Adrenal gland (tissue), 5 donors: Measurements from ENCODE around the gene SUCLG2.

Experiments used
- POLR2A ChIP-seq, 2 donors: fragments of 450-650 bp; IDR thresholded peaks; one replicate each; pipeline ENCODE4 v1.6.1; 2017; ENCODE audit warnings: antibody characterized with exemption in 2 of 2, mild to moderate bottlenecking in 2 of 2, moderate library complexity in 1 of 2
- TF ChIP-seq, protein P1 (sequence below), 6 experiments: fragments of 450-650 bp in 4 of 6; fragments of 200-600 bp in 2 of 6; sonication (generic) in 1 of 6; IDR thresholded peaks; 1 replicate in 5 of 6; 2 replicates in 1 of 6; pipeline versions ENCODE4 v1.5.1 to v1.8.0; 2016 to 2021; ENCODE audit warnings: antibody characterized with exemption in 6 of 6, mild to moderate bottlenecking in 2 of 6, moderate library complexity in 1 of 6
- donor health status: DM: no; HTN: no; CAD: no.

DNA sequence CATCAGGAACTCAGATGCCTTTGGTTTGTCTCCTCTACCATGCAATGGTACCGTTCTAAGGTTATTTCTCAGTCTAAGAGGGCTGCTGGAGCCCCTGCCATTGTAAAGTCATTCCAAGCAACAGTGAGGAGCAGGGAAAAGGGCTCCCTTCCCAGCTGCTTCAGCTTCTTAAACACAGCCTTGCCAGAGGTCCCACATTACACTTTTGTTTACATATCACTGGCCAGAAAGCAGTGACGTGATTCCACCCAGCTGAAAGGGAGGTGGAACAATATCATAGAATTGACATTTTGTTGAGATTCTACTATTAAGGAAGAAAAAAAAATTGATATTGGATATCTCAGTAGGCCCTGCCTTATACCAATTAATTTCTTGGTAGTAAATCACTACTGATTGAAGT, 194.6 kb downstream of the SUCLG2 start:
- TF ChIP-seq POLR2A (IDR thresholded peaks at IDR 0.05): no peak
- TF ChIP-seq, protein P1, sequence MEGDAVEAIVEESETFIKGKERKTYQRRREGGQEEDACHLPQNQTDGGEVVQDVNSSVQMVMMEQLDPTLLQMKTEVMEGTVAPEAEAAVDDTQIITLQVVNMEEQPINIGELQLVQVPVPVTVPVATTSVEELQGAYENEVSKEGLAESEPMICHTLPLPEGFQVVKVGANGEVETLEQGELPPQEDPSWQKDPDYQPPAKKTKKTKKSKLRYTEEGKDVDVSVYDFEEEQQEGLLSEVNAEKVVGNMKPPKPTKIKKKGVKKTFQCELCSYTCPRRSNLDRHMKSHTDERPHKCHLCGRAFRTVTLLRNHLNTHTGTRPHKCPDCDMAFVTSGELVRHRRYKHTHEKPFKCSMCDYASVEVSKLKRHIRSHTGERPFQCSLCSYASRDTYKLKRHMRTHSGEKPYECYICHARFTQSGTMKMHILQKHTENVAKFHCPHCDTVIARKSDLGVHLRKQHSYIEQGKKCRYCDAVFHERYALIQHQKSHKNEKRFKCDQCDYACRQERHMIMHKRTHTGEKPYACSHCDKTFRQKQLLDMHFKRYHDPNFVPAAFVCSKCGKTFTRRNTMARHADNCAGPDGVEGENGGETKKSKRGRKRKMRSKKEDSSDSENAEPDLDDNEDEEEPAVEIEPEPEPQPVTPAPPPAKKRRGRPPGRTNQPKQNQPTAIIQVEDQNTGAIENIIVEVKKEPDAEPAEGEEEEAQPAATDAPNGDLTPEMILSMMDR (IDR thresholded peaks at IDR 0.05): no peak
